HG02870 (cell line): ENCODE data around the gene ARHGAP44.

Experiments
- ATAC-seq: cut with Tn5 transposase; IDR thresholded peaks from one replicate; pipeline ENCODE4 v1.9.1; 2021; ENCODE audit warnings: mild to moderate bottlenecking, moderate library complexity; ENCODE audit not compliant: unreplicated experiment

ARHGAP44 gene

DNA sequence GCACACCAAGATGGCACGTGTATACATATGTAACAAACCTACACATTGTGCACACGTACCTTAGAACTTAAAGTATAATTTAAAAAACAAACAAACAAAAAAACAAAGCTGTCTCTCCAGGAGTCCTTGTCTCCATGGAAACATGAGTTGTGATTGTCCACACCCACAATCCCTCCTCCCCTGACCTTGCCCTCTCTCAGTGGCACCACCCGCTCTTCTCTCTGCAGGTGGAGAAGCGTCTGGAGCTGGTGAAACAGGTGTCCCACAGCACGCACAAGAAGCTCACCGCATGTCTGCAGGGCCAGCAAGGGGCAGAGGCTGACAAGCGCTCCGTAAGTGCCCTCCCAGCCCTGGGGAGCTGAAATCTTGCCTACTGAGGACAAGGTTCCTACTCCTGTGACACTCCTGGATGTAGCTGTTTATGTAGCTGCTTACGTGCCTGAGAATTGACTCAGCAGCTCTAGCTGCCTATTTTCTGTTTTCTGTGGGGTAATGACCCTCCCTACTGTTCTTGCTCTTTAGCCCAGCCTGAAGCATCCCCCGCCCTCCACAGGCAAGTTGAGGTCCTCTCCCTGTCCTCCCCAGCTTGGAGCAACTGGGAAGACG is 107.0 kb downstream of the ARHGAP44 start:
- no peak for ATAC-seq

DNA sequence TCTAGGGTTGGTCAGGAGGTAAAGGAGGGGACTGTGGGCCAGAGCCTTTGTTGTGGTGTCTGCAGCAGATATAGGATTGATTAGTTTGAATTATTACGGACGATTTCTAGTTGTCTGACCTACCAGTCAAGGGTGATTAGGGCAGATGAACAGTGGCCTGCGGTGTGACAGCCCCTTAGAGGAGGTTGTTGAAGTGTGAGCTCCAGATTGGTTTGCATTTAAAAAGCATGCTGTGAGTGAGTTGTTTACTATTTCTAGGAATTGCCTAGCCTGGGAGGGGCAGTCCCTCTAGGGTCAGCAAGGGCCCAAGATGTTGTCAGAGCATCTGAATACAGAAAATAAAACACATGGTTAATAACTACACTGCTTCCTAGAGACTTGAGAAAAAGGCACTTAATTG is 108.8 kb downstream of the ARHGAP44 start:
- no peak for ATAC-seq

GRCh38 chr17:12899604-12900003 is 110.3 kb downstream of the ARHGAP44 start:
- ATAC-seq: no peak

DNA sequence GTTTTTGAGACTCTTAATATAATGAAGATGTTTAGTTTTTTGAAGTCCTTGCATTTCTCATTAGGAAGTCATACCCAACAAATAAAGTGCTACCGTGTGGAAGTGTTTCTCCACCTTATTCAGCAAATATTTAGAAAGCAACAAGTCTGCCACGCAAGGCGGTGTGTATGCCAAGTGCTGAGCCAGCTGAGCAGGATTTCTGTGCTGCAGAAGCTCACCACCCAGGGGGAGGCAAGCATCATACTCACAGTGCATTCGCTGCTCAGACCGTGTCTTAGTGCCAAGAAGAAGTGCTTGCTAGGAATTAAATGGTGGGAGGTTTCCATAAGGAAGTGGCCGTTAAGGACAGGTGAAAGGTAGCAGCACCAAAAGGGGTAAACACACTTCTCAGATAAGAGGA is 111.2 kb downstream of the ARHGAP44 start:
- ATAC-seq: no peak

DNA sequence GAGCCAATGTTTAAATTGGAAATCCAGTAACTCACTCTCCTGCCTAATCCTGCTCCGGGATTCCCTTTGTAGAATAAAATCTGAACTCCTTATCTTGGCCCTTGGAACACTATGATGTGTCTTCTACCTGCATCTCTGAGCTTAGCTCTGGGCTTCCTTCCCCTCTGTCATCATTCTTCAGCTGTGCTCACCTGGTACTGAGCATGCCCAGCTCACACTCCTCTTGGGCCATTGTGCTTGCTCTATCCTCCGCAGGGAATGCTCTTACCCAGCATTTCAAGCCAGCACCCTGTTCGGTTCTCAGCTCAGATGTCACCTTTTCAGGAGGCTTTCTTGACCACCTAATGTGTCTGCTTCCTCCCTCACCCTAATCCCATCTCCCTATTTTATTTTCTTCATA is 112.7 kb downstream of the ARHGAP44 start:
- no peak for ATAC-seq

- no peak for ATAC-seq
Measured at GRCh38 chr17:12907477-12907876, 118.2 kb downstream of the ARHGAP44 start.

GRCh38 chr17:12909046-12909445 is 119.7 kb downstream of the ARHGAP44 start:
- peak; percentile 47 for ATAC-seq

GRCh38 chr17:12909511-12909910 is 120.2 kb downstream of the ARHGAP44 start:
- no peak for ATAC-seq

DNA sequence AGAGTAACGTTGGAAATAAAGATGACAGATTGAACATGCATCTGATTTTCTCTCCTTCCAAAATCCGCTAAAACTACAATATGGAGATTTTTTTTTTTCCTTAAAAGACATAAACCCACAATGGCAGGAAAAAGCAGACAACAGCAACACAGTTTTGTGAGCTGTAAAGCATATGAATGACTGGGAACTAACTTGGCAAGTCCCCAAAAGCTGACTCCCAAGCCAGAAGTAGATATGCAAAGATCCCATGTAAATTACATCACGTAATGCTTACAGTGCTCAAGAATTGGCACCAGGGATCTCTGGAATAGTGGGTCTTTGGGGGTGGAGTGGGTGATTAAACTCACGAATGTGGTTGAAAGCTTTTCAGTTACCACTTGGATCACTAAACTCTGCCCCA is 121.9 kb downstream of the ARHGAP44 start:
- no peak for ATAC-seq

DNA sequence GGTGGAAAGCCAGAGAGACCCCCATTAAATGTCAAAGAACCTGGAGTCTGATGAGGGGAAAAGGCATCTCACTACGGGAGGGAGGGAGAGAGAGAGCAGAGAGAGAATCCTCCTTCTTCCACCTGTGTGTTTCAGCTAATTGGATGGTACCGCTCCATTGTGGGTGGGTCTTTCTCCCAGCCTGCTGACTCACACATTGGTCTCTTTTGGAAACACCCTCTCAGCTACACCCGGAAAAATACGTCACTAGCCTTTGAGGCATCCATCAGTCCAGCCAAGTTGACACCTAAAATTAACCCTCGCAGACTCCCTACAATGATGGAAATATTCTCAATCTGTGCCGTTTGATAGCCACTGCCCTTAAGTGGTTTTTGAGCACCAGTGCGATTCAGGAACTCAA is 128.1 kb downstream of the ARHGAP44 start:
- ATAC-seq: no peak

- no peak for ATAC-seq
Measured at GRCh38 chr17:12918142-12918541, 128.8 kb downstream of the ARHGAP44 start.

GRCh38 chr17:12922120-12922519 is 132.8 kb downstream of the ARHGAP44 start:
- ATAC-seq: peak; percentile 68

GRCh38 chr17:12924614-12925013 is 135.3 kb downstream of the ARHGAP44 start:
- ATAC-seq: no peak

DNA sequence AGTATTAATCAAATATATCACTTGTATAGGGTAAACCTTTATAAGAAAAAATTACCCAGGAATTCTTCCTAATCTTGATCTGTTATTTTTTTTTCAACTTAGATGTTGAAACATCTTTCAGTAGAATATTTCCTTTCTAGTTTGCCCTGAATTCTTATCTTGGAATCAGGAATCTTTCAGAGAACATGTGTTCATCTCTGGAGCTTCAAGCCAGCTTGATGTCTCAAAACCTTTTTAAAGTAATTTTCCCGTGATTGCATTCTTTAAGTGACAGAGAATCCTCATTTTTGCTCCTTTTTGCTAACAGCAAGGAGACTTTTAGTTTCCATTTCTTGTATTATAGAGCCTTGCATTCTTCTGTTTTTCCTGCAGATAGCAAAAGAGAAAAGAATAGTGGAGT is 137.7 kb downstream of the ARHGAP44 start:
- no peak for ATAC-seq

DNA sequence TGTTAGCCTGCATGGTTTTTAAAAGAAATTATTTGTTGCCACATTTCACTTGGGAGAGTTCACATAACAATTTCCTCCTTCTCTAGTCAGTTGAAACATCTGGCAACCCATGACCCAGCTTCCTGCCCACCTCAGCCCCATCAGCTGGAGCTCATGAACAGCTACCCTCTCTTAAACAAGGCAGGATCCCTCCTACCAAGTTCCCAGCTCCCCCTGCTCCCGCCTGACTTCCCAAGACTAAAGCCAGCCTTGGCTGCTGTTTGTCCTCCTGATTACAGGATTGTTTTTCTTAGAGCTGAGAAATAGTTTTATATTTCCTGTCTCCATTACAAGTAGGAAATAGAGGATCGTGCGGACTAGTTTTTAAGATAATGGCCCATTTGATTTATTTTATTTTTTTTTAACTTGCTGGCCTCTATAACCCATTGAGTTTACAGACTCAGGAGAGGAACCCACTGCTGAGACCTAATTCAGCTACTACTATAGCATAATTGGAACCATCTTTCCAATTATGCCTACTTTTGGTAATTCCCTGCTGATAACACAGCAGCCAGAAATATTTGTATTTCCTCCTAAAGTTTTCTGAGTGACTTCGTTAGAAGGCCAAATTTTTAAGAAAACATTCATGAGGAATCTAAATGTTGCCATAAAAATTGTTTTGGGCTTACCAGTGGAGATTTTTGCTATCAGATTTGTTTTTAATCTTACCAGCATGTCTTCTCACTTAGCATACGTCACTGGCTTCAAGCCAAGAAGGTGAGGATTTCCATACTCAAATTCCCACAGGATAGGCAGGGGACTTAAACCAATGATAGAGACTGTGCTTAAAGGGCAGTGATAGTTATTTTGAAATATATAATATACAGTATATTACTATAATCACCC is 138.5 kb downstream of the ARHGAP44 start:
- ATAC-seq: no peak

DNA sequence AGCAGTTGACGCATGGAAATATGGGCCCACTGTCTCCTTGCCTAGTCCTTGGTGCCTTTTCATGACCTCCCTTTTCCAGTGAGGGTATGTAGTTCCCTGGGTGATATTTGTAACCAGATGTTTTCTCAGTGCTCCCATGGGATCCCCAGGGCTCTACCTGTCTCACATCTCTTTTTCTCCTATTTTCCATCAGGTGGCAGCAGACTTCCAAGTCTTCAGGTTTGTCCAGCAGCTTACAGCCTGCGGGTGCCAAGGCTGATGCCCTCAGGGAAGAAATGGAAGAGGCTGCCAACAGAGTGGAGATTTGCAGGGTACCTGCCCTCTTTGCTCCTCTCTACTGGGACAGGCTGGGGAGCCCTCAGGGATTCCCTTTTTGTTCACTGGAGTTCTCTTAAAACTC is 139.4 kb downstream of the ARHGAP44 start:
- no peak for ATAC-seq

GRCh38 chr17:12936501-12936900 is 147.2 kb downstream of the ARHGAP44 start:
- ATAC-seq: no peak

- ATAC-seq: no peak
Measured at GRCh38 chr17:12940699-12941098, 151.4 kb downstream of the ARHGAP44 start.

- no peak for ATAC-seq
Measured at GRCh38 chr17:12947047-12947446, 157.7 kb downstream of the ARHGAP44 start.

- no peak for ATAC-seq
Measured at GRCh38 chr17:12952012-12952411, 162.7 kb downstream of the ARHGAP44 start.

DNA sequence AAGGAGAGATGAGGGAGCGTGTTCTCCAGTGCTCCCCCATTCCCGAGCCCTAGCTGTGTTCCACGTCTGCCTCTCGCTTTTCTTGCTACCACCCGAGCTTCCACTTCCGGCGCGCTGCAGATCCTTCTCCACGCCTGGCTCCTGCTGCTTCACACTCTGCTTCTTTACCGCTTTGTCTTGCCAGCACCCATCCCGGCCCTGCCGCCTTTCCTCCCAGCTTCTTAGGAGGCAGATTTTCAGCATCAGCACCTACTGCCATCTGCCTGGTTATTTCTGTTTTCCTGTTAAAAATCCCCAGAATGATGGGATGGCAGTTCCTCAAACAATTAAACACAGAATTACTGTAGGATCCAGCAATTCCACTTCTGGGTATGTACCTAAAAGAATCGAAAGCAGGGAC is 163.9 kb downstream of the ARHGAP44 start:
- ATAC-seq: no peak

DNA sequence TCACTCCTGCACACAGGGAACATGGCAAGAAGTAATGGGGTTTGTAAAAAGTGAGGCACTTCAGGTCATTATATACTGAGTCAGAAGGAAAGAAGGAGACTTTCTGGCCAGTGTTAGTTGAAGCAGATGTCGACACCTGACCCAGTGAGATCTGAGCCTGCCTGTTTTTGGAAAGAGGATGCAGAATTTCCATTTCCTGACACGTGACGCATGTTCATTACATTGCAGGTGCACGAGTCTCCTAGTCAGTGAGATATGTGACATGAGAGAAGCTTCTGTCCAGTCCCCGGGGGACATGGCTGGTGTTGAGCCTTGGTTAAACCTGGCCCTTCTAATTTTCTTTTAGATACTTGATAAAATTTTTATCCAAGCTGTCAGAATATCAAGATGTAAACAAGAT is 166.2 kb downstream of the ARHGAP44 start:
- no peak for ATAC-seq
